Liver (tissue), 9 donors: Measurements from ENCODE around the gene EHF. TPM values are rescaled to one million over a fixed set of nuclear protein-coding genes. Genes with fewer than 3 reads are reported as not detected.

Experiments used
- DNase-seq: peaks from one replicate; pipeline ENCODE4 v3.0.0-alpha.2; 2017; ENCODE audit warnings: low spot score
- H3K27ac ChIP-seq, 2 donors: one replicate each; pipeline ENCODE4 v1.7.0; 2013; ENCODE audit warnings: inconsistent platforms in 2 of 2, low read length in 2 of 2, control low read depth in 1 of 2, low read depth in 1 of 2, mild to moderate bottlenecking in 1 of 2
- H3K27me3 ChIP-seq, 4 donors: one replicate each; pipeline versions ENCODE4 v1.6.1 to v1.7.0; 2013; ENCODE audit warnings: low read length in 3 of 4, inconsistent platforms in 1 of 4, mild to moderate bottlenecking in 1 of 4, moderate library complexity in 1 of 4; ENCODE audit not compliant: control insufficient read depth in 4 of 4, insufficient read depth in 4 of 4
- H3K36me3 ChIP-seq, 4 donors: one replicate each; pipeline versions ENCODE4 v1.6.1 to v1.7.0; 2013; ENCODE audit warnings: low read length in 3 of 4, mild to moderate bottlenecking in 3 of 4, low read depth in 1 of 4, moderate library complexity in 1 of 4; ENCODE audit not compliant: control insufficient read depth in 4 of 4, insufficient read depth in 3 of 4
- H3K4me1 ChIP-seq, 4 donors: one replicate each; pipeline versions ENCODE4 v1.6.1 to v1.7.0; 2013; ENCODE audit warnings: low read length in 3 of 4, mild to moderate bottlenecking in 3 of 4, moderate library complexity in 1 of 4; ENCODE audit not compliant: control insufficient read depth in 4 of 4, insufficient read depth in 4 of 4
- H3K4me3 ChIP-seq, 3 donors: one replicate each; pipeline versions ENCODE4 v1.6.1 to v1.7.0; 2013; ENCODE audit warnings: low read length in 3 of 3, control low read depth in 1 of 3, low read depth in 1 of 3, mild to moderate bottlenecking in 1 of 3
- H3K9ac ChIP-seq, 2 donors: one replicate each; pipeline ENCODE4 v1.7.0; 2013; ENCODE audit warnings: low read length in 2 of 2, mild to moderate bottlenecking in 2 of 2, moderate library complexity in 2 of 2, control low read depth in 1 of 2, low read depth in 1 of 2
- H3K9me3 ChIP-seq, 4 donors: one replicate each; pipeline versions ENCODE4 v1.6.1 to v1.7.0; 2013; ENCODE audit warnings: low read length in 3 of 4; ENCODE audit not compliant: control insufficient read depth in 4 of 4
- CTCF ChIP-seq: fragments of 150-350 bp; IDR thresholded peaks from 2 replicates; pipeline ENCODE4 v1.5.1; 2017; ENCODE audit warnings: improper control_type of control experiment, low read depth, low read length; ENCODE audit not compliant: missing input control
- EGR1 ChIP-seq, 2 donors: IDR thresholded peaks; 2 replicates each; pipeline ENCODE4 v1.6.1; 2016 to 2018; ENCODE audit warnings: antibody characterized with exemption in 2 of 2, low read depth in 2 of 2
- FOXA2 ChIP-seq: IDR thresholded peaks from 2 replicates; pipeline ENCODE4 v1.6.1; 2016; ENCODE audit warnings: antibody characterized with exemption
- HNF4A ChIP-seq, 2 donors: conservative IDR thresholded peaks; 2 replicates each; pipeline ENCODE4 v1.6.1; 2016; ENCODE audit warnings: antibody characterized with exemption in 2 of 2, mild to moderate bottlenecking in 2 of 2
- HNF4G ChIP-seq: IDR thresholded peaks from 2 replicates; pipeline ENCODE4 v1.6.1; 2016; ENCODE audit warnings: antibody characterized with exemption
- MAX ChIP-seq: IDR thresholded peaks from 2 replicates; pipeline ENCODE4 v1.6.1; 2016; ENCODE audit warnings: antibody characterized with exemption
- NR2F2 ChIP-seq: IDR thresholded peaks from 2 replicates; pipeline ENCODE4 v1.6.1; 2016; ENCODE audit warnings: antibody characterized with exemption
- RAD21 ChIP-seq, 2 donors: IDR thresholded peaks; 2 replicates each; pipeline ENCODE4 v1.6.1; 2016; ENCODE audit warnings: antibody characterized with exemption in 2 of 2, mild to moderate bottlenecking in 2 of 2
- REST ChIP-seq: IDR thresholded peaks from 2 replicates; pipeline ENCODE4 v1.6.1; 2016; ENCODE audit warnings: antibody characterized with exemption, mild to moderate bottlenecking
- RXRA ChIP-seq, 2 donors: IDR thresholded peaks; 2 replicates each; pipeline ENCODE4 v1.6.1; 2017 to 2018; ENCODE audit warnings: antibody characterized with exemption in 2 of 2, mild to moderate bottlenecking in 1 of 2
- SP1 ChIP-seq: IDR thresholded peaks from 2 replicates; pipeline ENCODE4 v1.6.1; 2018; ENCODE audit warnings: antibody characterized with exemption, mild to moderate bottlenecking
- TAF1 ChIP-seq: conservative IDR thresholded peaks from 2 replicates; pipeline ENCODE4 v1.6.1; 2016; ENCODE audit warnings: antibody characterized with exemption, mild to moderate bottlenecking
- YY1 ChIP-seq: IDR thresholded peaks from 2 replicates; pipeline ENCODE4 v1.6.1; 2016; ENCODE audit warnings: antibody characterized with exemption, mild to moderate bottlenecking
- WGBS: extraction: QIAGEN DNeasy Blood & Tissue Kit; methylation state at CpG from one replicate; pipeline ENCODE4 v1.1.7; 2013; 5-methylcytosine and 5-hydroxymethylcytosine counted together
- polyA plus RNA-seq, 2 donors: library from polyadenylated mRNA; stranded (reverse) in 1 of 2; unstranded in 1 of 2; fragments of 200-250 nt in 1 of 2; fragments of >200 nt in 1 of 2; fragmentation: Nextera tagmentation in 1 of 2; extraction: Ambion mirVana in 1 of 2; gene quantifications; one replicate each; pipeline versions ENCODE4 v1.2.1 to v1.2.3, GENCODE V29; 2013 to 2015
- total RNA-seq, 2 donors: library from RNA; depleted of rRNA; stranded (reverse); fragments of >200 nt; gene quantifications; one replicate each; pipeline ENCODE4 v1.2.3, GENCODE V29; 2014
- donor health status: healthy.
- donor health status: healthy.
- donor health status: healthy.
- donor health status: healthy.
- donor health status: healthy.

The EHF gene
- total and polyA plus RNA-seq, 4 donors = 0.85 to 5.9 (median 2.6) TPM

- no peak for TF ChIP-seq FOXA2
- no peak for TF ChIP-seq SP1
- TF ChIP-seq RAD21 (IDR thresholded peaks at IDR 0.05) = no peak
- no peak for TF ChIP-seq HNF4G
- no peak for TF ChIP-seq MAX
- no peak for TF ChIP-seq YY1
- TF ChIP-seq REST = no peak
- no peak for TF ChIP-seq NR2F2
- no peak for TF ChIP-seq TAF1
- TF ChIP-seq RXRA (IDR thresholded peaks at IDR 0.05) = no peak
- no peak for TF ChIP-seq EGR1 (IDR thresholded peaks at IDR 0.05; ENCODE audit: low read depth in 2 of 2)
- no peak for TF ChIP-seq HNF4A (conservative IDR thresholded peaks at IDR 0.05)
- no peak for TF ChIP-seq CTCF
- Histone ChIP-seq H3K9ac (no peak overlapping the region), H3K4me3 (no peak overlapping the region), H3K27ac (no peak overlapping the region), H3K4me1 (peaks cover 4 to 34% (median 24%) of the 10 kb centered on the region in 4 donors), H3K9me3 (no peaks in the 10 kb centered on the region), H3K36me3 (no peaks in the 10 kb centered on the region), H3K27me3 (peaks cover 0 to 5% (median 0%) of the 10 kb centered on the region in 4 donors)
- DNase-seq = no peak
These were observed 8.8 kb downstream of the EHF start for GRCh38 chr11:34629711-34630110.

GRCh38 chr11:34630544-34630943, 9.7 kb downstream of the EHF start:
- DNase-seq = no peak
- H3K9ac ChIP-seq = no peak overlapping the region
- H3K27ac ChIP-seq = no peak overlapping the region

More at GRCh38 chr11:34630544-34630943, 9.7 kb downstream of the EHF start:
- H3K36me3 ChIP-seq = no peaks in the 10 kb centered on the region
- H3K9me3 ChIP-seq = no peaks in the 10 kb centered on the region
- no peak overlapping the region for H3K4me3 ChIP-seq
- TF ChIP-seq SP1 (no peak), CTCF (no peak), MAX (no peak), RAD21 (IDR thresholded peaks at IDR 0.05) (no peak), YY1 (no peak), HNF4A (conservative IDR thresholded peaks at IDR 0.05) (no peak), FOXA2 (no peak)
- peaks cover 0 to 5% (median 0%) of the 10 kb centered on the region in 4 donors for H3K27me3 ChIP-seq
- WGBS = 72% methylated on average over 7 of the region's 7 CpGs
- peaks cover 4 to 34% (median 24%) of the 10 kb centered on the region in 4 donors for H3K4me1 ChIP-seq
